Liver (tissue), 9 donors: ENCODE measurements around the gene DMD. TPM values are rescaled to one million over a fixed set of nuclear protein-coding genes. Genes with fewer than 3 reads are reported as not detected.

Experiments used
- DNase-seq: peaks from one replicate; pipeline ENCODE4 v3.0.0-alpha.2; 2017; ENCODE audit warnings: low spot score
- H3K27ac ChIP-seq, 2 donors: one replicate each; pipeline ENCODE4 v1.7.0; 2013; ENCODE audit warnings: inconsistent platforms in 2 of 2, low read length in 2 of 2, control low read depth in 1 of 2, low read depth in 1 of 2, mild to moderate bottlenecking in 1 of 2
- H3K27me3 ChIP-seq, 4 donors: one replicate each; pipeline versions ENCODE4 v1.6.1 to v1.7.0; 2013; ENCODE audit warnings: low read length in 3 of 4, inconsistent platforms in 1 of 4, mild to moderate bottlenecking in 1 of 4, moderate library complexity in 1 of 4; ENCODE audit not compliant: control insufficient read depth in 4 of 4, insufficient read depth in 4 of 4
- H3K36me3 ChIP-seq, 4 donors: one replicate each; pipeline versions ENCODE4 v1.6.1 to v1.7.0; 2013; ENCODE audit warnings: low read length in 3 of 4, mild to moderate bottlenecking in 3 of 4, low read depth in 1 of 4, moderate library complexity in 1 of 4; ENCODE audit not compliant: control insufficient read depth in 4 of 4, insufficient read depth in 3 of 4
- H3K4me1 ChIP-seq, 4 donors: one replicate each; pipeline versions ENCODE4 v1.6.1 to v1.7.0; 2013; ENCODE audit warnings: low read length in 3 of 4, mild to moderate bottlenecking in 3 of 4, moderate library complexity in 1 of 4; ENCODE audit not compliant: control insufficient read depth in 4 of 4, insufficient read depth in 4 of 4
- H3K4me3 ChIP-seq, 3 donors: one replicate each; pipeline versions ENCODE4 v1.6.1 to v1.7.0; 2013; ENCODE audit warnings: low read length in 3 of 3, control low read depth in 1 of 3, low read depth in 1 of 3, mild to moderate bottlenecking in 1 of 3
- H3K9ac ChIP-seq, 2 donors: one replicate each; pipeline ENCODE4 v1.7.0; 2013; ENCODE audit warnings: low read length in 2 of 2, mild to moderate bottlenecking in 2 of 2, moderate library complexity in 2 of 2, control low read depth in 1 of 2, low read depth in 1 of 2
- H3K9me3 ChIP-seq, 4 donors: one replicate each; pipeline versions ENCODE4 v1.6.1 to v1.7.0; 2013; ENCODE audit warnings: low read length in 3 of 4; ENCODE audit not compliant: control insufficient read depth in 4 of 4
- ATF3 ChIP-seq: IDR thresholded peaks from 2 replicates; pipeline ENCODE4 v1.6.1; 2016; ENCODE audit warnings: antibody characterized with exemption
- CTCF ChIP-seq: fragments of 150-350 bp; IDR thresholded peaks from 2 replicates; pipeline ENCODE4 v1.5.1; 2017; ENCODE audit warnings: improper control_type of control experiment, low read depth, low read length; ENCODE audit not compliant: missing input control
- EGR1 ChIP-seq, 2 donors: IDR thresholded peaks; 2 replicates each; pipeline ENCODE4 v1.6.1; 2016 to 2018; ENCODE audit warnings: antibody characterized with exemption in 2 of 2, low read depth in 2 of 2
- FOXA1 ChIP-seq: IDR thresholded peaks from 2 replicates; pipeline ENCODE4 v1.6.1; 2016; ENCODE audit warnings: antibody characterized with exemption
- FOXA2 ChIP-seq: IDR thresholded peaks from 2 replicates; pipeline ENCODE4 v1.6.1; 2016; ENCODE audit warnings: antibody characterized with exemption
- GABPA ChIP-seq, 2 donors: IDR thresholded peaks in 1 of 2; conservative IDR thresholded peaks in 1 of 2; 2 replicates each; pipeline ENCODE4 v1.6.1; 2016; ENCODE audit warnings: antibody characterized with exemption in 2 of 2, mild to moderate bottlenecking in 1 of 2, moderate library complexity in 1 of 2
- HNF4A ChIP-seq, 2 donors: conservative IDR thresholded peaks; 2 replicates each; pipeline ENCODE4 v1.6.1; 2016; ENCODE audit warnings: antibody characterized with exemption in 2 of 2, mild to moderate bottlenecking in 2 of 2
- HNF4G ChIP-seq: IDR thresholded peaks from 2 replicates; pipeline ENCODE4 v1.6.1; 2016; ENCODE audit warnings: antibody characterized with exemption
- JUND ChIP-seq, 2 donors: IDR thresholded peaks; 2 replicates each; pipeline ENCODE4 v1.6.1; 2016; ENCODE audit warnings: antibody characterized with exemption in 2 of 2
- MAX ChIP-seq: IDR thresholded peaks from 2 replicates; pipeline ENCODE4 v1.6.1; 2016; ENCODE audit warnings: antibody characterized with exemption
- NR2F2 ChIP-seq: IDR thresholded peaks from 2 replicates; pipeline ENCODE4 v1.6.1; 2016; ENCODE audit warnings: antibody characterized with exemption
- RAD21 ChIP-seq, 2 donors: IDR thresholded peaks; 2 replicates each; pipeline ENCODE4 v1.6.1; 2016; ENCODE audit warnings: antibody characterized with exemption in 2 of 2, mild to moderate bottlenecking in 2 of 2
- RXRA ChIP-seq, 2 donors: IDR thresholded peaks; 2 replicates each; pipeline ENCODE4 v1.6.1; 2017 to 2018; ENCODE audit warnings: antibody characterized with exemption in 2 of 2, mild to moderate bottlenecking in 1 of 2
- SP1 ChIP-seq: IDR thresholded peaks from 2 replicates; pipeline ENCODE4 v1.6.1; 2018; ENCODE audit warnings: antibody characterized with exemption, mild to moderate bottlenecking
- TAF1 ChIP-seq: conservative IDR thresholded peaks from 2 replicates; pipeline ENCODE4 v1.6.1; 2016; ENCODE audit warnings: antibody characterized with exemption, mild to moderate bottlenecking
- WGBS: extraction: QIAGEN DNeasy Blood & Tissue Kit; methylation state at CpG from one replicate; pipeline ENCODE4 v1.1.7; 2013; 5-methylcytosine and 5-hydroxymethylcytosine counted together
- polyA plus RNA-seq, 2 donors: library from polyadenylated mRNA; stranded (reverse) in 1 of 2; unstranded in 1 of 2; fragments of 200-250 nt in 1 of 2; fragments of >200 nt in 1 of 2; fragmentation: Nextera tagmentation in 1 of 2; extraction: Ambion mirVana in 1 of 2; gene quantifications; one replicate each; pipeline versions ENCODE4 v1.2.1 to v1.2.3, GENCODE V29; 2013 to 2015
- total RNA-seq, 2 donors: library from RNA; depleted of rRNA; stranded (reverse); fragments of >200 nt; gene quantifications; one replicate each; pipeline ENCODE4 v1.2.3, GENCODE V29; 2014
- TF ChIP-seq, protein P1 (sequence below): IDR thresholded peaks from 2 replicates; pipeline ENCODE4 v1.6.1; 2016; ENCODE audit warnings: antibody characterized with exemption
- TF ChIP-seq, protein P2 (sequence below): IDR thresholded peaks from 2 replicates; pipeline ENCODE4 v1.6.1; 2016; ENCODE audit warnings: antibody characterized with exemption, mild to moderate bottlenecking
- donor health status: healthy.
- donor health status: healthy.
- donor health status: healthy.
- donor health status: healthy.
- donor health status: healthy.

The DMD gene
- total and polyA plus RNA-seq, 4 donors: 14.6 to 61.9 (median 23.9) TPM

DNA sequence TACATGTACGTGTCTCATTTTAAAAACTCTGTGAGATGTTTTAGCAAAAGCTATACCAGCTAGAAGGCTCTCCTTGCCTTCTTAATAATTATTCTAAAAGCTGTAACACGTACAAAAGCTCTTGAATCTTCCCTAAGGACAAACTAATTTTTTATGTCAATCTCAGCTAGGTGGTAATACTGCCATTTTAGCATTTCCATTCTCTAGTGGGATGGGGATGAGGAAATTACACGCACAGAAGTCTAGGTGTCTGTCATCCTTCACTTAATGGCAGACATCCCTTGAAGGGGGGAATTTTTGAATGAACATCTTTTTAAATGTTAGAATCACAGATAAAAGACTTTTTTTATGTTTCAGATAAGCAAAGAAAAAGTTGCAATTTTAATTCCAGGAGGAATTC is 569.1 kb downstream of the DMD start:
- H3K4me1 ChIP-seq: no peaks in the 10 kb centered on the region
- no peaks in the 10 kb centered on the region for H3K9me3 ChIP-seq
- H3K9ac ChIP-seq: no peak overlapping the region
- H3K36me3 ChIP-seq: no peaks in the 10 kb centered on the region
- 77% methylated on average over 3 of the region's 3 CpGs for WGBS
- no peak overlapping the region for H3K27ac ChIP-seq
- H3K4me3 ChIP-seq: no peak overlapping the region
- TF ChIP-seq MAX (no peak), CTCF (no peak), GABPA (IDR thresholded peaks at IDR 0.05 in 1 of 2, conservative IDR thresholded peaks at IDR 0.05 in 1 of 2) (no peak), RXRA (IDR thresholded peaks at IDR 0.05) (no peak), SP1 (no peak), FOXA2 (no peak), ATF3 (no peak), TAF1 (no peak), HNF4A (conservative IDR thresholded peaks at IDR 0.05) (no peak), JUND (IDR thresholded peaks at IDR 0.05) (no peak), HNF4G (no peak), FOXA1 (no peak), NR2F2 (no peak), RAD21 (IDR thresholded peaks at IDR 0.05) (no peak), EGR1 (IDR thresholded peaks at IDR 0.05; ENCODE audit: low read depth in 2 of 2) (no peak)
- TF ChIP-seq, protein P1, sequence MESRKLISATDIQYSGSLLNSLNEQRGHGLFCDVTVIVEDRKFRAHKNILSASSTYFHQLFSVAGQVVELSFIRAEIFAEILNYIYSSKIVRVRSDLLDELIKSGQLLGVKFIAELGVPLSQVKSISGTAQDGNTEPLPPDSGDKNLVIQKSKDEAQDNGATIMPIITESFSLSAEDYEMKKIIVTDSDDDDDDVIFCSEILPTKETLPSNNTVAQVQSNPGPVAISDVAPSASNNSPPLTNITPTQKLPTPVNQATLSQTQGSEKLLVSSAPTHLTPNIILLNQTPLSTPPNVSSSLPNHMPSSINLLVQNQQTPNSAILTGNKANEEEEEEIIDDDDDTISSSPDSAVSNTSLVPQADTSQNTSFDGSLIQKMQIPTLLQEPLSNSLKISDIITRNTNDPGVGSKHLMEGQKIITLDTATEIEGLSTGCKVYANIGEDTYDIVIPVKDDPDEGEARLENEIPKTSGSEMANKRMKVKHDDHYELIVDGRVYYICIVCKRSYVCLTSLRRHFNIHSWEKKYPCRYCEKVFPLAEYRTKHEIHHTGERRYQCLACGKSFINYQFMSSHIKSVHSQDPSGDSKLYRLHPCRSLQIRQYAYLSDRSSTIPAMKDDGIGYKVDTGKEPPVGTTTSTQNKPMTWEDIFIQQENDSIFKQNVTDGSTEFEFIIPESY: no peak
- TF ChIP-seq, protein P2, sequence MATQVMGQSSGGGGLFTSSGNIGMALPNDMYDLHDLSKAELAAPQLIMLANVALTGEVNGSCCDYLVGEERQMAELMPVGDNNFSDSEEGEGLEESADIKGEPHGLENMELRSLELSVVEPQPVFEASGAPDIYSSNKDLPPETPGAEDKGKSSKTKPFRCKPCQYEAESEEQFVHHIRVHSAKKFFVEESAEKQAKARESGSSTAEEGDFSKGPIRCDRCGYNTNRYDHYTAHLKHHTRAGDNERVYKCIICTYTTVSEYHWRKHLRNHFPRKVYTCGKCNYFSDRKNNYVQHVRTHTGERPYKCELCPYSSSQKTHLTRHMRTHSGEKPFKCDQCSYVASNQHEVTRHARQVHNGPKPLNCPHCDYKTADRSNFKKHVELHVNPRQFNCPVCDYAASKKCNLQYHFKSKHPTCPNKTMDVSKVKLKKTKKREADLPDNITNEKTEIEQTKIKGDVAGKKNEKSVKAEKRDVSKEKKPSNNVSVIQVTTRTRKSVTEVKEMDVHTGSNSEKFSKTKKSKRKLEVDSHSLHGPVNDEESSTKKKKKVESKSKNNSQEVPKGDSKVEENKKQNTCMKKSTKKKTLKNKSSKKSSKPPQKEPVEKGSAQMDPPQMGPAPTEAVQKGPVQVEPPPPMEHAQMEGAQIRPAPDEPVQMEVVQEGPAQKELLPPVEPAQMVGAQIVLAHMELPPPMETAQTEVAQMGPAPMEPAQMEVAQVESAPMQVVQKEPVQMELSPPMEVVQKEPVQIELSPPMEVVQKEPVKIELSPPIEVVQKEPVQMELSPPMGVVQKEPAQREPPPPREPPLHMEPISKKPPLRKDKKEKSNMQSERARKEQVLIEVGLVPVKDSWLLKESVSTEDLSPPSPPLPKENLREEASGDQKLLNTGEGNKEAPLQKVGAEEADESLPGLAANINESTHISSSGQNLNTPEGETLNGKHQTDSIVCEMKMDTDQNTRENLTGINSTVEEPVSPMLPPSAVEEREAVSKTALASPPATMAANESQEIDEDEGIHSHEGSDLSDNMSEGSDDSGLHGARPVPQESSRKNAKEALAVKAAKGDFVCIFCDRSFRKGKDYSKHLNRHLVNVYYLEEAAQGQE: no peak
- H3K27me3 ChIP-seq: no peaks in the 10 kb centered on the region
- DNase-seq: no peak

- WGBS: 75% methylated on average over 5 of the region's 5 CpGs
- no peaks in the 10 kb centered on the region for H3K36me3 ChIP-seq
- no peaks in the 10 kb centered on the region for H3K27me3 ChIP-seq
- no peak overlapping the region for H3K9ac ChIP-seq
- no peaks in the 10 kb centered on the region for H3K9me3 ChIP-seq
- no peak overlapping the region for H3K4me3 ChIP-seq
- no peak overlapping the region for H3K27ac ChIP-seq
- no peaks in the 10 kb centered on the region for H3K4me1 ChIP-seq
- no peak for DNase-seq
- TF ChIP-seq RAD21 (IDR thresholded peaks at IDR 0.05): no peak
- TF ChIP-seq SP1: no peak
- TF ChIP-seq TAF1: no peak
- no peak for TF ChIP-seq EGR1 (IDR thresholded peaks at IDR 0.05; ENCODE audit: low read depth in 2 of 2)
Measured at GRCh38 chrX:32618154-32618553, 593.2 kb downstream of the DMD start.
